ENCODE results near the gene KIF3A.

KIF3A gene

GRCh38 chr5:132677682-132678400 is 59.5 kb downstream of the KIF3A start:
- no peak for DNase-seq (ENCODE audit: low spot score)

DNA sequence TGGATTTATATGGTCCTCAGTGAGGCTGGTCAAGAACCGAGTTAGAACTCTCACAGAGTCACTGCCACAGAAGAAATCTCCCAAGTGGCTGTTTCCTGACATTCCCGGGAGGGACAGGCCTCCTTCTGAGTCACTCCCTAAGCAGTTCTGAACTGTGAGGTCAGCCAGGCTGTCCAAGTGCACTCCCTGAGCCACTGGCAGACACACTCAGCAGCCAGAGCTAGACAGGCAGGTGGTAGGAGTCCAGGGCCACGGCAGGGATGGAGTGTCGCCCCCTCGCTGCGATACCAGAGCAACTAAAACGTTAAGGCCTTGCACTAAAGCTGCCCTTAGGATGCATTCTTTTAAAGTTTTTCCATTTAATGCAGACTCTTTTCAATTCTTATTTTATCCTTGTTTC is 60.2 kb downstream of the KIF3A start:
- peak; percentile 97 for DNase-seq (ENCODE audit: low spot score)

GRCh38 chr5:132675936-132676689 is 61.2 kb downstream of the KIF3A start:
- DNase-seq (ENCODE audit: low spot score): no peak

- peak; percentile 90 for DNase-seq (ENCODE audit: low spot score)
Observed at GRCh38 chr5:132674671-132675506, 62.5 kb downstream of the KIF3A start.

GRCh38 chr5:132673939-132674630 is 63.3 kb downstream of the KIF3A start, which contains the start of gene IL4:
Gene IL4 (plus strand): TSS chr5:132673989. CDS start chr5:132674051, 62 bp downstream.
- no peak for DNase-seq (ENCODE audit: low spot score)

GRCh38 chr5:132673488-132673887 is 63.9 kb downstream of the KIF3A start:
- no peak for DNase-seq (ENCODE audit: low spot score)

- no peak for DNase-seq (ENCODE audit: low spot score)
Observed at GRCh38 chr5:132671000-132671399, 66.3 kb downstream of the KIF3A start.

DNA sequence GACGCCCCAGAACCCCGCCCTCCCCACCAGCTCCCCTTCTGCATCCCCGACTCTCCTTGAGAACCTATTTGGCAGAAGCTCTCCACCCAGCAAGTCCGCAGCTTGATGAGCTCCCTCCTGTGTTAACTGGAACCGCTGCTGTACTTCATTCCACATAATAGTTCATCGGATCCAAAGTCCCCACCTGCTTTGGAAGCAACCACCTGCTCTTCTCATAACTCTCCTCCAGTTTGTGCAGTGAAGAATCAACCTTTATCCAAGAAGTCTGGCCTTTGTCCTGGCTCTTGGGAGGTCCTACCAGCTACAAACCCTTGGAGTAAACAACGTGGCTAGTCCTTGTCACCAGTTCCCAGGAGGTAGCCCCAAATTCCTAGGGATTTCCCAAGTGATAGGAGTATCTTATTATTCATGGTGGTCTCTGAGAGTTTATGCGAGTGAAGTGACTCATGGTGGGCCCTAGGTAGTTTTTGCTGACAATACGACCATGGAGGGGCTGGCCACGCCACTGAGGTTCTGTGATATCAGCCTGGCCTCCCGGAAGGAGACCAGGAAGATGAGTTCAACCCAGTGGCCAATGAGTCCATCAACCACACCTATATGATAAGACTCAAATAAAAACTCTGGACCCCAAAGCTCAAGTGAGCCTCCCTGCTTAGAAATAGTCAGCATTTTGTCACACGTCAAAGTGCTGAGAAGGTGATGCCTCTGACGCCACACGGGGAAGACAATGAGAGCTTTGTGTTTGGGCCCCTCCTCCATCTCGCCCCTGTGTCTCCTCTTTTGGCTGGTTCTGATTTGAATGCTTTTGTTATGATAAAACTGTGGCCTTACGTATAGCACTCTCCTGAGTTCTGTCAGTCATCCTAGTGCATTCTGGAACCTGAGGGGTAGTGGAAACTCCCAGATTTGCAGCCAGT is 67.1 kb downstream of the KIF3A start:
- DNase-seq (ENCODE audit: low spot score): no peak

DNA sequence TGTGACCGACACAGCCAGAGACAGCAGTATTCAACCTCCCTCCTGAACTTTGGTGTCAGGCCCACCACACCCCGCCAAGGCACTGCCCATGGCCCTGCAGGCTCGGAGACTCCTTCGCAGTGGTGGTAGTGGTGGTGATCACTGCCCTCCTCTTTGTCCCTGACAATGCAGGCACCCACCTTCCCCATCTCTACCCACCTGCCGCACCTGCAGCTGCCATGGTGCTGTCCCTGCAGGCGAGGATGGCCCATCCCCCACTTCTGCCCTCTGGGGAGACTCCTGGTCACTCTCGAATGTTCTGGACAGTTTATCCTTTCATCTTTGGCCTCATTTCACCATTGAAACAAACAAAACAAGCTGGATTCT is 67.9 kb downstream of the KIF3A start:
- no peak for DNase-seq (ENCODE audit: low spot score)

- no peak for DNase-seq (ENCODE audit: low spot score)
Observed at GRCh38 chr5:132668706-132669454, 68.5 kb downstream of the KIF3A start.

- DNase-seq (ENCODE audit: low spot score): no peak
Observed at GRCh38 chr5:132667761-132668705, 69.3 kb downstream of the KIF3A start.

DNA sequence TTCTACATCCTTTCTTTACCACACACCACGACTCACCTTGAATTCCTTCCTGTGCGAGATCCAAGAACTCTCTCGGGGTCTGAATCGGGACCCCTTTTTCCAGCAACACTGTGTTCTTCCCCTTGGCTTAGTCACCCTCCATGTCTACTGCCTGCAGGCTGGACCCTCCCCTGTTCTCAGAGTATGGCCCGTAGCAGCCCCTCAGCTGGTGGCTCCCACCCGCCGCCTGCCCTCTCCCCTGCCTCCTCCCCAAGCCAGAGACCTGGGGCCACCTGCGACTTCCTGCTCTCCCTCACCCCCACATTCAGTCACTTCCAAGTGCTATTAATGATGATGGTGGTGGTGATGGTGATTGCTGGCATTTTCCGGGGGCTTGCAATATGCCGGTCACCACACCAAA is 70.0 kb downstream of the KIF3A start:
- no peak for DNase-seq (ENCODE audit: low spot score)

DNA sequence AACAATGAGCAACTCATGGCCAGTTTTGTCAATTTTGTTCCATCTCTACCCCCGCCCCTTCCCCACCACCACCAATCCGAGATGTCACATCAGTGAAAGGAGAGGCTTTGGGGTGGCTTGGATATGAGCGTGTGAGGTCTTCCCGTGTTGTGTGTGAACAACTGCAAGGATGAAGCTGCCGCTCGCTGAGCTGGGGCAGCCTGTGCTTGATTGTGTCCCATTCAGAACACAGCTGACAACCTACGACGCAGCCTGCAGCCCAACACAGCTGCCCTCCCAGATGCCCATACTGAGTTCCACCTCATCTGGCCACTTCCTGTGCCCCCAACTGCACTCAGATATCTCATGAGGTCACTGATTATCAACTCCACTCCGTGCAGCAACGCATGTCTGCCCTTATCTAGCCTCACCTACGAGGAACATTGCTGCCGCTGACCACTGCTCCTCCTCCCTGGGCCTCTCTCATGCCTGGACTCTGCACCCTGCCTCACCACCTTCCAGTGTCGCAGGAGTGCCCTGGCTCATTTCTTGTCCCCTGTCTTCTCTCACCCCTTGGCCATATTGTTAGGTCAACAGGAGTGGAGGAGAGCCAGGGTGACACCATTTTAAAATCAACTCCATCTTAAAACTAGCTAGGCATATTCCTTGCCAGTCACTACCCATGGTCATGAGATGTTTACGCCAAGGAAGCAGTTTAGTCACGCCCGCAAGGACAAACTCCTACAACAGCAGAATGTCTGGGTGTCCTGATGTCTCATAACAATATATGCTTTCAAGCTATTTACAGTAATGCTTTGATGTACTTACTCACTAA is 70.8 kb downstream of the KIF3A start:
- DNase-seq (ENCODE audit: low spot score): no peak

- no peak for DNase-seq (ENCODE audit: low spot score)
Observed at GRCh38 chr5:132665574-132666080, 71.7 kb downstream of the KIF3A start.

DNA sequence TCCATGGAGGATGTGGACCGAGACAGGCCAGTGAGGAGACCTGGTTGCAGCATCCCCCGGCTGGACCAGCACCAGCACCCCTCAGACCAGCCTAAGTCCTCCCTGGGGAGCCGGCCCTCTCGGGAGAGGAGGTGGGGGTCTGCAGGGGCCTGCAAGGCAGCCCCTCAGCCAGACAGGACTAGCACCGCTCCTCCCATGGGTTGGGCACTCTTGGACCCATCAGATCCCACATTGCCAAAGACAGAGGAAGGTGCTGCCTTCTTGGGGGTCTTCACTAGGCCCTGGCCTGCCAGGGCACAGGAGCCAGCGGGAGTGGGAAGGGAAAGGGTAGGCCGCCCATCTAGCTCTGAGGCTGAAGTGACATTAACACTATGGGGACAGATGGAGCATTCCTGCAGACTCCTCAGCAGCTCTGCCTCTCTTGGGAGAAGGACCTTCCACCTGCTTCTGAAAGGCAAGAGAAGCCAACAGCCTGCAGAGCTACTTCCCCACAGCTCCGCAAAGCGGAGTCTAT is 72.6 kb downstream of the KIF3A start:
- DNase-seq (ENCODE audit: low spot score): no peak

DNA sequence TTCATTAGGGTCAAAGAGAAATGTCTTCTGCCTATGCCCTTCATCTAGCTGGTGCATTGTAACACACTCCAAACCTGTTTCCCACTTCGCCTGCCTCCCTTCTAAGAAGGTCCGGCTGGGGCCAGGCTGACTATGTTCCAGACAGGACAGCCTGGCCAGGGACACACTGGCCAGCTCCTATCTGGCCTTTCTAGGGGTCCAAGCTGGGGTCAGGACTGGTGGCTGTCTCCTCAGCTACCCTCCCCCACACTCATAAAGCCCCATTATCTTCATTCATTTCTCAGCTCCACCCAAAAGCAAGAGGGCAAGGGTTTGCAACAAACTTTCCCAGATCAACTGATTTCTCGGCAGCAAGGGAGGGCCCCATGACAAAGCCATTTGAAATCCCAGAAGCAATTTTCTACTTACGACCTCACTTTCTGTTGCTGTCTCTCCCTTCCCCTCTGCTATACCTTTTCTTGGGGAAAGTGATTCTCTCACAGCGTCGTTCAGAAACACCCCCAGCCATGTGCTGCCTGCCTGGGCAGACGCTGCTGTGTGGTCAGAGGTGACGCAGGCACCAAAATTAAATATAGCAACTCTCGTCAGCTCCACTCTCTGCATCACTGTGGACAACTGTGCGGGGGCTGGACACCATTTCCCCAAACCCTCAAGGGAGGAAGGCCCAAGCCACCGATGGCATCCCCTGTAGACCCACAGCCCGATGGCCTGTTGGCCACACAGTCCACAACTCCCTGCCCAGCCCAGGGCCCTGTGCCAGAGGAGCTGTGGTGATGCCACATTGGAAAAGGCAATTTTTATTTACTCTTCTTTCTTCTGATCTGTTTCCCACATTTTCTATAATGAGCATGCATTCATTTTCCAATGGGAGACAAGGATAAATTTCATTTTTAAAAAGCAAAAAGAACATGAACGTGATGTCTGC is 73.3 kb downstream of the KIF3A start:
- DNase-seq (ENCODE audit: low spot score): no peak

Data from AG20443 (cell line).